ENCODE data around the gene VSIG10. TPM values are rescaled to one million over a fixed set of nuclear protein-coding genes. Genes with fewer than 3 reads are reported as not detected.
"Not testable (repeated sequence)": the region's sequence is repeated elsewhere in the genome, so short reads cannot be mapped to it uniquely, and the experiment has no call there.

The VSIG10 gene
- total RNA-seq, 1 donor from 2014 or later = 45.1 TPM

DNA sequence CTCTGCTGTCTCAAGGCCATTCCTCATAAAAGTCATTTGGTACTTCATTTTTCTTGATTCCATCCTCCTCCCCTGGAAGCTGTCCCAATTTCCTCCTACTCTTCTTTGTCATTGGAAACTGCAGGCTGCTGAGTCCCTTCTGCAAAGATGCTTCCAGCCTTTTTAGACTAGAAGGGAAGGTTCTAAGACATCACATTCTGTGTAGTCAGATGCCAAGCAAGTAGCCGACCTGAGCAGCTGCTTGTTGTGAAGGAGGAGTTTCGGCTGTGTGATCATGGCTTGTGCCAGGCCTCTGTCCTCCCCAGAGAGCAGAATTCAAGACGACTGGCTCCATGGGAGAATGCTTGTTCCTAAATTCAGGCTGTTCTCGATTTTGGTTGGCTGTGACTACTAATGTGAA is 78.6 kb downstream of the VSIG10 start:
- H3K4me1 Mint-ChIP-seq (ENCODE audit: unreplicated experiment) = no peaks in the 10 kb centered on the region
- TF ChIP-seq, protein P1, sequence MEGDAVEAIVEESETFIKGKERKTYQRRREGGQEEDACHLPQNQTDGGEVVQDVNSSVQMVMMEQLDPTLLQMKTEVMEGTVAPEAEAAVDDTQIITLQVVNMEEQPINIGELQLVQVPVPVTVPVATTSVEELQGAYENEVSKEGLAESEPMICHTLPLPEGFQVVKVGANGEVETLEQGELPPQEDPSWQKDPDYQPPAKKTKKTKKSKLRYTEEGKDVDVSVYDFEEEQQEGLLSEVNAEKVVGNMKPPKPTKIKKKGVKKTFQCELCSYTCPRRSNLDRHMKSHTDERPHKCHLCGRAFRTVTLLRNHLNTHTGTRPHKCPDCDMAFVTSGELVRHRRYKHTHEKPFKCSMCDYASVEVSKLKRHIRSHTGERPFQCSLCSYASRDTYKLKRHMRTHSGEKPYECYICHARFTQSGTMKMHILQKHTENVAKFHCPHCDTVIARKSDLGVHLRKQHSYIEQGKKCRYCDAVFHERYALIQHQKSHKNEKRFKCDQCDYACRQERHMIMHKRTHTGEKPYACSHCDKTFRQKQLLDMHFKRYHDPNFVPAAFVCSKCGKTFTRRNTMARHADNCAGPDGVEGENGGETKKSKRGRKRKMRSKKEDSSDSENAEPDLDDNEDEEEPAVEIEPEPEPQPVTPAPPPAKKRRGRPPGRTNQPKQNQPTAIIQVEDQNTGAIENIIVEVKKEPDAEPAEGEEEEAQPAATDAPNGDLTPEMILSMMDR (conservative IDR thresholded peaks at IDR 0.05) = no peak
- no peaks in the 10 kb centered on the region for H3K9me3 Mint-ChIP-seq
- DNase-seq (ENCODE audit: extremely low spot score, unreplicated experiment) = no peak
- peaks cover 19% of the 10 kb centered on the region for H3K36me3 Mint-ChIP-seq
- no peaks in the 10 kb centered on the region for H3K27me3 Mint-ChIP-seq
- no peak overlapping the region for H3K27ac Mint-ChIP-seq
- H3K4me3 Mint-ChIP-seq = no peak overlapping the region

DNA sequence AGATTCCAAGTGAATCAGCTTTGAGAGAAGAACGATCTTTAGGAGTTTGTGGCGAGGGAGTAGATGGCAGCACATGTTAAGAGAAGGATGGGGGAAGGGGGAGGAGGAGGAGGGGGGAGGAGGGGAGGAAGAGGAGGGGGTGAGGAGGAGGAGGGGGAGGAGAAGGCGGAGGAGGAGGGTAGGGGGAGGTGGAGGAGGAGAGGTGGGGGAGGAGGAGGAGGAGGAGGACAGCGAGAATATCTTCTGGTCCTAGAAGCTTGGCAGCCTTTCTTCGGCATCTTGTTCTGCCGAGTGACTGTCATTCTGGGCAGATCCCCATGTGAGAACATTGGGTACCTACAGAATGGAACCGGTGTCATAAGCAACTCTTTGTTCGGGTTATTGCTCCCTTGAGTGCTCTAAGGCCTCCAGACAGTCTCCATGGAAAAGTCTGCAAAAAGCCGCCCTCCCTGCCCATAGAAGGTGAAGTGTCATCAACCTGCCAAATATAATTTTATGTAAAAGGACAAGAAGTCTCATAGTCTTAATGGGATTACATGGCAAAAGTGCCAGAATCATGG is 80.4 kb downstream of the VSIG10 start:
- H3K36me3 Mint-ChIP-seq = peaks cover 15% of the 10 kb centered on the region
- H3K27me3 Mint-ChIP-seq = no peaks in the 10 kb centered on the region
- H3K4me3 Mint-ChIP-seq = no peak overlapping the region
- DNase-seq (ENCODE audit: extremely low spot score, unreplicated experiment) = no peak
- TF ChIP-seq, protein P1 (conservative IDR thresholded peaks at IDR 0.05) = no peak
- H3K4me1 Mint-ChIP-seq (ENCODE audit: unreplicated experiment) = no peaks in the 10 kb centered on the region
- no peak overlapping the region for H3K27ac Mint-ChIP-seq
- no peaks in the 10 kb centered on the region for H3K9me3 Mint-ChIP-seq

DNA sequence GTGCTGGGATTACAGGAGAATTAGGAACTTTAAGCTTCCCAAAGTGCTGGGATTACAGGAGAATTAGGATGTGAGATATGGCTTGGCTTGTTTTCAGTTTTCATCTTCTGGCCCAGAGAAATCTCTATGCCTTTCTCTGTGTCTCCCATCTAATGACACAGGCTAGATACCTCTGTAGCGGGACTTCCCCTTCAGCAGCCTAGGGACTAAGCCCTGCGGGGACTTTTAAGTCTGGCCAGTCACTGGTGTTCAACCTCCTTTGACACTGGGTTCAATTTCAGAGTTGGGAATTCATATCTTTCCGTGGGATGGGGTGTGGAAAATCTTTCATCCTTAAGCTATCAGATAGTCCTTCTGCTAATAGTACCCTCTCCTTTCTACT is 81.1 kb downstream of the VSIG10 start:
- H3K9me3 Mint-ChIP-seq = no peaks in the 10 kb centered on the region
- TF ChIP-seq, protein P1 (conservative IDR thresholded peaks at IDR 0.05) = no peak
- H3K27me3 Mint-ChIP-seq = no peaks in the 10 kb centered on the region
- H3K4me1 Mint-ChIP-seq (ENCODE audit: unreplicated experiment) = peaks cover 4% of the 10 kb centered on the region
- no peak overlapping the region for H3K27ac Mint-ChIP-seq
- H3K4me3 Mint-ChIP-seq = no peak overlapping the region
- no peak for DNase-seq (ENCODE audit: extremely low spot score, unreplicated experiment)
- H3K36me3 Mint-ChIP-seq = peaks cover 13% of the 10 kb centered on the region

DNA sequence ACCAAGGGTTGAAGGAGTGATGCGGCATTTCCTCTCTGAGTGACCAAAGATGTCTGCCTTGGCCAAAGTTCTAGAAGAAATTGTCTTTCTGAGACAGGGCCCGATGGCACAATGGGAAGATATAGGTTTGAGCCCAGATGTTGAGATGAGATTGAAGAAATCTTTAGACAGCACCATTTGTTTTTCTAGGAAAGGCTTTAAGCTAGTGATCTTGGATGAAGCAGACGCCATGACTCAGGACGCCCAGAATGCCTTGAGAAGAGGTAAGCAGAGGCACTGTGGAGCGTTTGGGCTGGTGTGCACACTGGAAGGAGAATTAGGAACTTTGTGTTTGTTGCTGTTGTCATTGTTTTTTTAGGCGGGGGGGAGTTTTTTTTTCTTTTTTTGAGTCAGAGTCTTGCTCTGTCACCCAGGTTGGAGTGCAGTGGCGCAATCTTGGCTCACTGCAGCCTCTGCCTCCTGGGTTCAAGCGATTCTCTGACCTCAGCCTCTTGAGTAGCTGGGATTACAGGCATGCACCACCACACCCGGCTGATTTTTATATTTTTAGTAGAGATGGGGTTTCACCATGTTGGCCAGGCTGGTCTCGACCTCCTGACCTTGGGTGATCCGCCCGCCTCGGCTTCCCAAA is 81.6 kb downstream of the VSIG10 start:
- H3K27ac Mint-ChIP-seq; DNase-seq (ENCODE audit: extremely low spot score, unreplicated experiment); H3K4me3 Mint-ChIP-seq; H3K9me3 Mint-ChIP-seq; H3K4me1 Mint-ChIP-seq (ENCODE audit: unreplicated experiment); H3K27me3 Mint-ChIP-seq: not testable (repeated sequence)
- H3K36me3 Mint-ChIP-seq = peaks cover 12% of the 10 kb centered on the region

DNA sequence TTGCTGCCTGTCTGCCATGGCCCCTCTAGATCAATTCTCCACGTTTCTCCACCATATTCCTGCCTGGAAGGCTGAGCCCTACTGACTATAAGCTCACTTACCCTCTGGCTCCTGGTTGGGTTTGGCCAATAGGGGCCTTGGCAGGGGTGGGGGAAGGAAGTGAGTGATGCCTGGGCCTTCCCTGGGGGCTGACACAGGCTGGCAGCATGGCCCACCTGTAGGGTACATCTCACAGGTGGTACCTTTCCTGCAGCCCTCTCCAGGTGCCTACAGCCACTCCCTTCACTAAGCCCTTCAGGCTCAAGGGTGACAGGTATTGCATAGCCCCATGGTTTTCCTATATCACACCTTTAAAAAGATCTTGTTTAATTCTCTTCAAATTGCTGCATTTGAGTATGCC is 83.8 kb downstream of the VSIG10 start:
- H3K4me3 Mint-ChIP-seq = no peak overlapping the region
- H3K36me3 Mint-ChIP-seq = peaks cover 12% of the 10 kb centered on the region
- H3K4me1 Mint-ChIP-seq (ENCODE audit: unreplicated experiment) = peaks cover 15% of the 10 kb centered on the region
- TF ChIP-seq, protein P1 (conservative IDR thresholded peaks at IDR 0.05) = no peak
- H3K27me3 Mint-ChIP-seq = no peaks in the 10 kb centered on the region
- H3K9me3 Mint-ChIP-seq = no peaks in the 10 kb centered on the region
- DNase-seq (ENCODE audit: extremely low spot score, unreplicated experiment) = no peak
- no peak overlapping the region for H3K27ac Mint-ChIP-seq

DNA sequence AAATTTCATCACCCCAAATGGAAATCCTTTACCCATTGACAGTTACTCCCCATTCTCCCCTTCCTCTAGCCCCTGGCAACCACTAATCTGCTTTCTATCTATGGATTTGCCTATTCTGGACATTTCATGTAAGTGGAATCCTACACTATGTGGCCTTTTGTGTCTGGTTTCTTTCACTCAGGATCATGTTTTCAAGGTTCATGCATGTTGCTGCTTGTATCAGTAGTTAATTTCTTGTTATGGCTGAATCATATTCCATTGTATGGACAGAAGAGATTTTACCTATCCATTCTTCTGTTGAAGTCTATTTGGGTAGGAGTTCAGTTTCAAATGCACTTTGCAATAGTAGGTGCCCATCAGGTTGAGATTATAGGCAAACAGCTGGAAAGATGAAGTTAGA is 85.9 kb downstream of the VSIG10 start:
- TF ChIP-seq, protein P1 (conservative IDR thresholded peaks at IDR 0.05) = no peak
- Mint-ChIP-seq H3K4me1 (ENCODE audit: unreplicated experiment) (peaks cover 15% of the 10 kb centered on the region), H3K4me3 (peak overlapping the region; percentile 90), H3K27me3 (no peaks in the 10 kb centered on the region), H3K36me3 (peaks cover 12% of the 10 kb centered on the region), H3K9me3 (no peaks in the 10 kb centered on the region), H3K27ac (no peak overlapping the region)
- no peak for DNase-seq (ENCODE audit: extremely low spot score, unreplicated experiment)
